OCI-LY3 (cell line): Measurements from ENCODE around the gene ARHGAP22.

ENCODE experiments used
- H2AFZ ChIP-seq: fragments of 200-600, 300-600 bp; shearing (Covaris generic); 2 replicates; pipeline ENCODE4 v1.6.0; 2014; ENCODE audit warnings: antibody characterized with exemption, low read depth, low read length
- H3K27ac ChIP-seq: fragments of 200-600, 300-600 bp; sonication (generic); 2 replicates; pipeline ENCODE4 v1.5.1; 2014; ENCODE audit warnings: mild to moderate bottlenecking, low read length, moderate library complexity, mixed read lengths
- H3K27me3 ChIP-seq: fragments of 200-600, 300-600 bp; sonication (generic); 2 replicates; pipeline ENCODE4 v1.6.1; 2014; ENCODE audit warnings: low read depth, low read length, mixed read lengths
- H3K36me3 ChIP-seq: fragments of 200-600, 300-600 bp; sonication (generic); replicated peaks from 2 replicates; pipeline ENCODE3; 2014; ENCODE audit warnings: low read depth, low read length, mixed read lengths
- H3K4me1 ChIP-seq: fragments of 300-600, 200-600 bp; sonication (generic); 2 replicates; pipeline ENCODE4 v1.6.1; 2014; ENCODE audit warnings: low read length, mixed read lengths
- H3K4me2 ChIP-seq: fragments of 200-600, 300-600 bp; sonication (generic); 2 replicates; pipeline ENCODE4 v1.6.1; 2014; ENCODE audit warnings: low read length, mixed read lengths
- H3K4me3 ChIP-seq: fragments of 300-600, 200-600 bp; sonication (generic); 2 replicates; pipeline ENCODE4 v1.5.1; 2014; ENCODE audit warnings: antibody characterized with exemption, mild to moderate bottlenecking, low read length, moderate library complexity
- H3K79me2 ChIP-seq: fragments of 300-600, 200-600 bp; shearing (Covaris generic); 2 replicates; pipeline ENCODE4 v1.6.1; 2014; ENCODE audit warnings: mild to moderate bottlenecking, low read length, mixed read lengths
- H3K9ac ChIP-seq: fragments of 300-600, 200-600 bp; shearing (Covaris generic); 2 replicates; pipeline ENCODE4 v1.6.0; 2014; ENCODE audit warnings: mild to moderate bottlenecking, low read length, moderate library complexity
- H3K9me3 ChIP-seq: fragments of 200-600, 300-600 bp; shearing (Covaris generic); 2 replicates; pipeline ENCODE4 v1.6.1; 2014; ENCODE audit warnings: low read length, mixed read lengths; ENCODE audit not compliant: insufficient read depth
- H4K20me1 ChIP-seq: fragments of 200-600, 300-600 bp; sonication (generic); 2 replicates; pipeline ENCODE4 v1.6.1; 2016; ENCODE audit warnings: low read length, mixed read lengths; ENCODE audit not compliant: insufficient read depth
- CTCF ChIP-seq: fragments of 200-600, 300-600 bp; sonication (generic); IDR thresholded peaks from 2 replicates; pipeline ENCODE4 v1.5.1; 2014; ENCODE audit warnings: antibody characterized with exemption, low read length, low read depth
- EZH2phosphoT487 ChIP-seq: fragments of 200-600 bp; shearing (Covaris generic); IDR thresholded peaks from 2 replicates; pipeline ENCODE4 v1.6.1; 2018; ENCODE audit warnings: antibody characterized with exemption, mixed run types, low read depth

The ARHGAP22 gene

GRCh38 chr10:48508791-48509772, 95.8 kb downstream of the ARHGAP22 start:
- no peak for TF ChIP-seq EZH2phosphoT487
- no peak for TF ChIP-seq CTCF
- Histone ChIP-seq H3K4me3 (no peak overlapping the region), H3K36me3 (no peaks in the 10 kb centered on the region)

GRCh38 chr10:48507933-48508790, 96.7 kb downstream of the ARHGAP22 start:
- H4K20me1 ChIP-seq: no peaks in the 10 kb centered on the region
- peaks cover 17% of the 10 kb centered on the region for H3K4me1 ChIP-seq
- no peaks in the 10 kb centered on the region; the same call in 1 of the 2 replicates for H3K9me3 ChIP-seq
- no peak overlapping the region for H3K9ac ChIP-seq
- H3K79me2 ChIP-seq: no peaks in the 10 kb centered on the region
- no peak overlapping the region for H3K4me2 ChIP-seq
- no peak overlapping the region for H2AFZ ChIP-seq
- H3K27me3 ChIP-seq: no peaks in the 10 kb centered on the region
- no peak overlapping the region for H3K4me3 ChIP-seq
- no peak overlapping the region for H3K27ac ChIP-seq
- no peak for TF ChIP-seq EZH2phosphoT487
- TF ChIP-seq CTCF: no peak
- no peaks in the 10 kb centered on the region for H3K36me3 ChIP-seq

More at GRCh38 chr10:48508791-48509772, 95.8 kb downstream of the ARHGAP22 start:
- H3K27ac ChIP-seq: no peak overlapping the region
- H3K79me2 ChIP-seq: no peaks in the 10 kb centered on the region
- no peak overlapping the region for H2AFZ ChIP-seq
- peaks cover 1% of the 10 kb centered on the region; the same call in 1 of the 2 replicates for H3K9me3 ChIP-seq
- peaks cover 17% of the 10 kb centered on the region for H3K4me1 ChIP-seq
- no peak overlapping the region for H3K9ac ChIP-seq
- H3K27me3 ChIP-seq: no peaks in the 10 kb centered on the region
- H3K4me2 ChIP-seq: no peak overlapping the region
- H4K20me1 ChIP-seq: no peaks in the 10 kb centered on the region

GRCh38 chr10:48507494-48507893, 97.4 kb downstream of the ARHGAP22 start:
- Histone ChIP-seq H3K9ac (no peak overlapping the region), H3K27me3 (no peaks in the 10 kb centered on the region), H3K27ac (no peak overlapping the region), H3K4me2 (no peak overlapping the region), H3K79me2 (no peaks in the 10 kb centered on the region), H3K4me1 (peaks cover 12% of the 10 kb centered on the region), H3K4me3 (no peak overlapping the region), H3K36me3 (no peaks in the 10 kb centered on the region), H3K9me3 (no peaks in the 10 kb centered on the region), H2AFZ (no peak overlapping the region), H4K20me1 (no peaks in the 10 kb centered on the region)
- TF ChIP-seq EZH2phosphoT487 (no peak), CTCF (no peak)
